Measurements from ENCODE around the gene IL34.

DNA sequence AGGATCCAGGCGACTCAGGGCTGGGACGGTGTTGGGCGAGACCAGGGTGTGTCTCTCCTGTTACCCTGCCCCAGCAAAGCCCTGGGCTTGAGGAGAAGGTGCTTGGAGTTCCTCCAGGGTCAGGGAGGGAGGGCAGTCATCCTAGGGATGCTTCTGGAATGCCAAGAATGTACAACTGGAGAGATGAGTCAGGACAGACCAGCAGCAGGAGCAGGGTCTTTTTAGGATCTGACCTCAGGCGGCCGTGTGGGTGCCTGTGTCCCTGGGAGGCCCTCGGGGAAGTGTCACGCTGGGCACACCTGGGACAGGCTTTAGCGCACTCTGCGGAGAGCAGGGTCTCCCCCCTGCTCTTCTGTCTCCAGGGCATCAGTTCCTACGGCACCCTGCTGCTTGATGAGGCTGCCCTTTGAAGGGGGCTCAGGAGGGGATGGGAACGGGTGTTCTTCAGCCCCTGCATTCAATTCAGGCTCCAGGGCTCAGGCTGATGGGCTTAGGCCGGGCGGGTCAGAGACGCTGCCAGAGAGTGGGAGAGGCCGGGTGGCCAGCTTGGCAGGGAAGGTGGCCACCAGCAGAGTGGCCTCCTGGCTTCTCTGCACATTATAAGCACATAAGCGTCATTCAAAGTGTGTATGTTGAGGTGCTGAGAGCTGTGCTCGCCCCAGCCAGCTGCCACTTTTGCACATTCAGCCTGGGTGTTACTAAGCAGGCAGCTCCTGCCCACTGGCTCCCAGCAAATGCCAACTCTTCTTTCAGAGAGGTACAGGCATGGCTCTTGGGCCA, 47.9 kb downstream of the IL34 start:
- TF ChIP-seq POLR2A (IDR thresholded peaks at IDR 0.05; ENCODE audit: borderline replicate concordance, extremely low read depth, insufficient read depth, insufficient read length) (no peak), EZH2 (IDR thresholded peaks at IDR 0.05) (no peak), CEBPB (IDR thresholded peaks at IDR 0.05; ENCODE audit: low read depth) (no peak), ZNF274 (IDR thresholded peaks at IDR 0.05; ENCODE audit: low read depth, low read length) (no peak), POLR2AphosphoS5 (IDR thresholded peaks at IDR 0.05; ENCODE audit: low read depth, low read length) (no peak), EZH2phosphoT487 (IDR thresholded peaks at IDR 0.05; ENCODE audit: borderline replicate concordance) (no peak), JUND (IDR thresholded peaks at IDR 0.05) (no peak), ELF1 (IDR thresholded peaks at IDR 0.05; ENCODE audit: borderline replicate concordance, low read depth) (no peak), SIN3A (IDR thresholded peaks at IDR 0.05; ENCODE audit: low read depth) (no peak), SP1 (IDR thresholded peaks at IDR 0.05; ENCODE audit: low read depth) (no peak)
- TF ChIP-seq, protein P1, sequence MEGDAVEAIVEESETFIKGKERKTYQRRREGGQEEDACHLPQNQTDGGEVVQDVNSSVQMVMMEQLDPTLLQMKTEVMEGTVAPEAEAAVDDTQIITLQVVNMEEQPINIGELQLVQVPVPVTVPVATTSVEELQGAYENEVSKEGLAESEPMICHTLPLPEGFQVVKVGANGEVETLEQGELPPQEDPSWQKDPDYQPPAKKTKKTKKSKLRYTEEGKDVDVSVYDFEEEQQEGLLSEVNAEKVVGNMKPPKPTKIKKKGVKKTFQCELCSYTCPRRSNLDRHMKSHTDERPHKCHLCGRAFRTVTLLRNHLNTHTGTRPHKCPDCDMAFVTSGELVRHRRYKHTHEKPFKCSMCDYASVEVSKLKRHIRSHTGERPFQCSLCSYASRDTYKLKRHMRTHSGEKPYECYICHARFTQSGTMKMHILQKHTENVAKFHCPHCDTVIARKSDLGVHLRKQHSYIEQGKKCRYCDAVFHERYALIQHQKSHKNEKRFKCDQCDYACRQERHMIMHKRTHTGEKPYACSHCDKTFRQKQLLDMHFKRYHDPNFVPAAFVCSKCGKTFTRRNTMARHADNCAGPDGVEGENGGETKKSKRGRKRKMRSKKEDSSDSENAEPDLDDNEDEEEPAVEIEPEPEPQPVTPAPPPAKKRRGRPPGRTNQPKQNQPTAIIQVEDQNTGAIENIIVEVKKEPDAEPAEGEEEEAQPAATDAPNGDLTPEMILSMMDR (IDR thresholded peaks at IDR 0.05 in 2 of 3, conservative IDR thresholded peaks at IDR 0.05 in 1 of 3; ENCODE audit: borderline replicate concordance in 1 of 3, insufficient read depth in 1 of 3, low read depth in 2 of 3, low read length in 2 of 3): no peak
- TF ChIP-seq, protein P2, sequence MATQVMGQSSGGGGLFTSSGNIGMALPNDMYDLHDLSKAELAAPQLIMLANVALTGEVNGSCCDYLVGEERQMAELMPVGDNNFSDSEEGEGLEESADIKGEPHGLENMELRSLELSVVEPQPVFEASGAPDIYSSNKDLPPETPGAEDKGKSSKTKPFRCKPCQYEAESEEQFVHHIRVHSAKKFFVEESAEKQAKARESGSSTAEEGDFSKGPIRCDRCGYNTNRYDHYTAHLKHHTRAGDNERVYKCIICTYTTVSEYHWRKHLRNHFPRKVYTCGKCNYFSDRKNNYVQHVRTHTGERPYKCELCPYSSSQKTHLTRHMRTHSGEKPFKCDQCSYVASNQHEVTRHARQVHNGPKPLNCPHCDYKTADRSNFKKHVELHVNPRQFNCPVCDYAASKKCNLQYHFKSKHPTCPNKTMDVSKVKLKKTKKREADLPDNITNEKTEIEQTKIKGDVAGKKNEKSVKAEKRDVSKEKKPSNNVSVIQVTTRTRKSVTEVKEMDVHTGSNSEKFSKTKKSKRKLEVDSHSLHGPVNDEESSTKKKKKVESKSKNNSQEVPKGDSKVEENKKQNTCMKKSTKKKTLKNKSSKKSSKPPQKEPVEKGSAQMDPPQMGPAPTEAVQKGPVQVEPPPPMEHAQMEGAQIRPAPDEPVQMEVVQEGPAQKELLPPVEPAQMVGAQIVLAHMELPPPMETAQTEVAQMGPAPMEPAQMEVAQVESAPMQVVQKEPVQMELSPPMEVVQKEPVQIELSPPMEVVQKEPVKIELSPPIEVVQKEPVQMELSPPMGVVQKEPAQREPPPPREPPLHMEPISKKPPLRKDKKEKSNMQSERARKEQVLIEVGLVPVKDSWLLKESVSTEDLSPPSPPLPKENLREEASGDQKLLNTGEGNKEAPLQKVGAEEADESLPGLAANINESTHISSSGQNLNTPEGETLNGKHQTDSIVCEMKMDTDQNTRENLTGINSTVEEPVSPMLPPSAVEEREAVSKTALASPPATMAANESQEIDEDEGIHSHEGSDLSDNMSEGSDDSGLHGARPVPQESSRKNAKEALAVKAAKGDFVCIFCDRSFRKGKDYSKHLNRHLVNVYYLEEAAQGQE (IDR thresholded peaks at IDR 0.05; ENCODE audit: low read depth): no peak
- TF ChIP-seq, protein P3, sequence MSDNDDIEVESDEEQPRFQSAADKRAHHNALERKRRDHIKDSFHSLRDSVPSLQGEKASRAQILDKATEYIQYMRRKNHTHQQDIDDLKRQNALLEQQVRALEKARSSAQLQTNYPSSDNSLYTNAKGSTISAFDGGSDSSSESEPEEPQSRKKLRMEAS (IDR thresholded peaks at IDR 0.05): no peak

Data from HCT116 (cell line).